IMR-90 (cell line): ENCODE results near the gene P2RY14. TPM values are rescaled to one million over a fixed set of nuclear protein-coding genes. Genes with fewer than 3 reads are reported as not detected.
A peak's percentile ranks its signal among the peaks of the same experiment; 100 is the strongest.

Source experiments
- ATAC-seq: fragments of 200-7000 bp; cut with Tn5 transposase; 2 replicates; pipeline ENCODE4 v1.9.1; 2020; ENCODE audit warnings: low read depth, mild to moderate bottlenecking, moderate library complexity
- BruUV-seq: library from RNA; stranded (reverse); fragments of 400-500 nt; replicated peaks from 2 replicates; lab custom pipeline; 2021; lab: Mats Ljungman, UMichigan
- CTCF ChIA-PET: fragments of 300-600 bp; formaldehyde crosslinking; extraction: SDS; loops from one replicate; lab custom pipeline; 2021; ENCODE audit warnings: antibody characterized with exemption; lab: Yijun Ruan, JAX
- POLR2A ChIA-PET: fragments of 300-600 bp; sonication (Branson Sonifier 250); formaldehyde crosslinking; loops from one replicate; lab custom pipeline; 2022; ENCODE audit warnings: antibody characterized with exemption; ENCODE audit not compliant: unreplicated experiment; lab: Charles Lee
- DNase-seq: peaks from one replicate; pipeline ENCODE4 v3.0.0; 2013
- H2AFZ ChIP-seq: replicated peaks from 2 replicates; pipeline ENCODE3; 2013; ENCODE audit warnings: low read length, mild to moderate bottlenecking; ENCODE audit not compliant: poor library complexity
- H2AK5ac ChIP-seq: 2 replicates; pipeline ENCODE4 v1.6.1; 2013; ENCODE audit warnings: low read depth, low read length, inconsistent platforms
- H2AK9ac ChIP-seq: replicated peaks from 2 replicates; pipeline ENCODE3; 2013; ENCODE audit warnings: mild to moderate bottlenecking, low read depth, low read length, moderate library complexity; ENCODE audit not compliant: poor library complexity
- H2BK120ac ChIP-seq: 2 replicates; pipeline ENCODE4 v1.6.1; 2013; ENCODE audit warnings: low read depth, low read length, inconsistent platforms
- H2BK15ac ChIP-seq: 3 replicates; pipeline ENCODE4 v1.6.1; 2013; ENCODE audit warnings: low read depth, low read length, inconsistent platforms
- H2BK20ac ChIP-seq: 2 replicates; pipeline ENCODE4 v1.6.1; 2013; ENCODE audit warnings: low read depth, mild to moderate bottlenecking, inconsistent platforms, low read length, moderate library complexity
- H2BK5ac ChIP-seq: 2 replicates; pipeline ENCODE4 v1.6.1; 2013; ENCODE audit warnings: mild to moderate bottlenecking, low read depth, low read length, inconsistent platforms; ENCODE audit not compliant: poor library complexity, severe bottlenecking
- H3K14ac ChIP-seq: replicated peaks from 2 replicates; pipeline ENCODE4 v1.6.1; 2013; ENCODE audit warnings: low read depth, low read length, inconsistent platforms
- H3K18ac ChIP-seq: 2 replicates; pipeline ENCODE4 v1.6.1; 2013; ENCODE audit warnings: low read depth, low read length, control low read depth
- H3K23ac ChIP-seq: 2 replicates; pipeline ENCODE4 v1.6.1; 2013; ENCODE audit warnings: low read depth, low read length, inconsistent platforms
- H3K27ac ChIP-seq: 2 replicates; pipeline ENCODE4 v1.5.1; 2013; ENCODE audit warnings: mild to moderate bottlenecking, control low read depth, low read length; ENCODE audit not compliant: insufficient read depth
- H3K27me3 ChIP-seq: 2 replicates; pipeline ENCODE4 v1.6.1; 2013; ENCODE audit warnings: low read length; ENCODE audit not compliant: control insufficient read depth, insufficient read depth
- H3K36me3 ChIP-seq: 2 replicates; pipeline ENCODE4 v1.6.1; 2013; ENCODE audit warnings: low read length, mixed read lengths; ENCODE audit not compliant: control insufficient read depth, insufficient read depth
- H3K4ac ChIP-seq: 2 replicates; pipeline ENCODE4 v1.6.1; 2013; ENCODE audit warnings: low read depth, low read length, inconsistent platforms
- H3K4me1 ChIP-seq: 2 replicates; pipeline ENCODE4 v1.6.1; 2013; ENCODE audit warnings: low read length, mixed read lengths; ENCODE audit not compliant: control insufficient read depth, insufficient read depth
- H3K4me2 ChIP-seq: 2 replicates; pipeline ENCODE4 v1.6.1; 2013; ENCODE audit warnings: low read depth, mild to moderate bottlenecking, control low read depth, low read length, moderate library complexity
- H3K4me3 ChIP-seq: 2 replicates; pipeline ENCODE4 v1.5.1; 2013; ENCODE audit warnings: low read depth, mild to moderate bottlenecking, control low read depth, low read length, moderate library complexity; ENCODE audit not compliant: insufficient read depth
- H3K56ac ChIP-seq: 2 replicates; pipeline ENCODE4 v1.6.1; 2013; ENCODE audit warnings: low read length, inconsistent platforms; ENCODE audit not compliant: insufficient read depth; ENCODE audit errors: extremely low read depth
- H3K79me1 ChIP-seq, 2 experiments: 2 replicates each; pipeline ENCODE4 v1.6.1; 2013; ENCODE audit warnings: low read length in 2 of 2, inconsistent platforms in 1 of 2, low read depth in 1 of 2
- H3K9ac ChIP-seq: 2 replicates; pipeline ENCODE4 v1.6.1; 2013; ENCODE audit warnings: low read depth, low read length, control low read depth
- H3K9me1 ChIP-seq: 2 replicates; pipeline ENCODE4 v1.6.1; 2013; ENCODE audit warnings: low read length, inconsistent platforms; ENCODE audit not compliant: insufficient read depth
- H3K9me3 ChIP-seq: 2 replicates; pipeline ENCODE4 v1.6.1; 2013; ENCODE audit warnings: low read length; ENCODE audit not compliant: control insufficient read depth, insufficient read depth
- H4K20me1 ChIP-seq: 2 replicates; pipeline ENCODE4 v1.6.1; 2013; ENCODE audit warnings: low read length, inconsistent platforms; ENCODE audit not compliant: insufficient read depth
- H4K5ac ChIP-seq: 2 replicates; pipeline ENCODE4 v1.6.1; 2013; ENCODE audit warnings: mild to moderate bottlenecking, low read depth, low read length, control low read depth
- H4K8ac ChIP-seq, 2 experiments: 2 replicates each; pipeline ENCODE4 v1.6.1; 2013; ENCODE audit warnings: low read depth in 2 of 2, low read length in 2 of 2, control low read depth in 1 of 2, inconsistent platforms in 1 of 2
- H4K91ac ChIP-seq: 2 replicates; pipeline ENCODE4 v1.6.1; 2013; ENCODE audit warnings: low read depth, low read length, inconsistent platforms; ENCODE audit not compliant: insufficient read depth
- BHLHE40 ChIP-seq: fragments of 150-350 bp; IDR thresholded peaks from 2 replicates; pipeline ENCODE4 v1.6.1; 2016; ENCODE audit warnings: mild to moderate bottlenecking, low read depth, low read length
- CEBPB ChIP-seq: IDR thresholded peaks from 2 replicates; pipeline ENCODE4 v1.6.1; 2012; ENCODE audit warnings: low read depth, low read length, improper control_type of control experiment
- CHD1 ChIP-seq: IDR thresholded peaks from 2 replicates; pipeline ENCODE4 v1.6.1; 2012; ENCODE audit warnings: low read depth, low read length, improper control_type of control experiment
- FOS ChIP-seq: fragments of 150-350 bp; IDR thresholded peaks from 2 replicates; pipeline ENCODE4 v1.6.1; 2016; ENCODE audit warnings: low read depth, low read length
- MAFK ChIP-seq: IDR thresholded peaks from 2 replicates; pipeline ENCODE4 v1.6.1; 2012; ENCODE audit warnings: low read depth, low read length, improper control_type of control experiment
- MXI1 ChIP-seq: IDR thresholded peaks from 2 replicates; pipeline ENCODE4 v1.6.1; 2012; ENCODE audit warnings: low read depth, mild to moderate bottlenecking, low read length, moderate library complexity, borderline replicate concordance
- NFE2L2 ChIP-seq: fragments of 150-350 bp; IDR thresholded peaks from 2 replicates; pipeline ENCODE4 v1.6.1; 2016; ENCODE audit warnings: low read depth, mild to moderate bottlenecking, low read length
- RAD21 ChIP-seq: IDR thresholded peaks from 2 replicates; pipeline ENCODE4 v1.6.1; 2012; ENCODE audit warnings: low read length, improper control_type of control experiment
- RCOR1 ChIP-seq: IDR thresholded peaks from 2 replicates; pipeline ENCODE4 v1.6.1; 2012; ENCODE audit warnings: mild to moderate bottlenecking, low read length, improper control_type of control experiment; ENCODE audit not compliant: insufficient replicate concordance
- RFX5 ChIP-seq: IDR thresholded peaks from 2 replicates; pipeline ENCODE4 v1.8.0; 2012; ENCODE audit warnings: low read depth, mild to moderate bottlenecking, low read length, moderate library complexity
- SMC3 ChIP-seq: fragments of 150-350 bp; IDR thresholded peaks from 2 replicates; pipeline ENCODE4 v1.6.1; 2016; ENCODE audit warnings: low read depth, mild to moderate bottlenecking, antibody characterized with exemption, low read length, moderate library complexity
- WGBS, 2 experiments: methylation state at CpG; one replicate each; pipeline versions ENCODE4 v1.1.5 to v1.1.7; 2013; ENCODE audit warnings: missing lambda C conversion rate in 2 of 2; ENCODE audit not compliant: insufficient read length in 1 of 2; ENCODE audit errors: extremely low coverage in 2 of 2; 5-methylcytosine and 5-hydroxymethylcytosine counted together
- dilution Hi-C: fragments of 300-500 bp; cut with HindIII; formaldehyde crosslinking; loops from one replicate; pipeline ENCODE4 v1.14.3; 2018; ENCODE audit warnings: low sequenced_read_pairs; ENCODE audit not compliant: unreplicated experiment
- in situ Hi-C: fragments of 300-500 bp; cut with MboI; formaldehyde crosslinking; loops from 3 replicates; pipeline ENCODE4 v1.14.3; 2019; ENCODE audit warnings: low sequenced_read_pairs, inconsistent platforms, mixed read lengths
- intact Hi-C: fragments of 100-400 bp; cut with micrococcal nuclease; formaldehyde crosslinking; loops from 2 replicates; pipeline ENCODE4 v1.10.0; 2022
- polyA plus RNA-seq, 3 experiments: library from polyadenylated mRNA; depleted of rRNA; stranded (reverse); fragments of >200 nt; gene quantifications; 2 replicates each; pipeline ENCODE4 v1.2.3, GENCODE V29; 2012; ENCODE audit warnings: low replicate concordance in 1 of 3
- total RNA-seq: library from RNA; depleted of rRNA; stranded (reverse); fragments of >200 nt; gene quantifications from 2 replicates; pipeline ENCODE4 v1.2.3, GENCODE V29; 2012
- TF ChIP-seq, protein P1 (sequence below): fragments of 150-350 bp; IDR thresholded peaks from 2 replicates; pipeline ENCODE4 v1.6.1; 2017; ENCODE audit warnings: mild to moderate bottlenecking, antibody characterized with exemption, low read length, low read depth
- TF ChIP-seq, protein P2 (sequence below): conservative IDR thresholded peaks from 2 replicates; pipeline ENCODE4 v1.5.1; 2012; ENCODE audit warnings: mild to moderate bottlenecking, low read depth, low read length, improper control_type of control experiment

The P2RY14 gene
- total and polyA plus RNA-seq, 2 of the 4 experiments (the other 2 are of a cell fraction): not detected

DNA sequence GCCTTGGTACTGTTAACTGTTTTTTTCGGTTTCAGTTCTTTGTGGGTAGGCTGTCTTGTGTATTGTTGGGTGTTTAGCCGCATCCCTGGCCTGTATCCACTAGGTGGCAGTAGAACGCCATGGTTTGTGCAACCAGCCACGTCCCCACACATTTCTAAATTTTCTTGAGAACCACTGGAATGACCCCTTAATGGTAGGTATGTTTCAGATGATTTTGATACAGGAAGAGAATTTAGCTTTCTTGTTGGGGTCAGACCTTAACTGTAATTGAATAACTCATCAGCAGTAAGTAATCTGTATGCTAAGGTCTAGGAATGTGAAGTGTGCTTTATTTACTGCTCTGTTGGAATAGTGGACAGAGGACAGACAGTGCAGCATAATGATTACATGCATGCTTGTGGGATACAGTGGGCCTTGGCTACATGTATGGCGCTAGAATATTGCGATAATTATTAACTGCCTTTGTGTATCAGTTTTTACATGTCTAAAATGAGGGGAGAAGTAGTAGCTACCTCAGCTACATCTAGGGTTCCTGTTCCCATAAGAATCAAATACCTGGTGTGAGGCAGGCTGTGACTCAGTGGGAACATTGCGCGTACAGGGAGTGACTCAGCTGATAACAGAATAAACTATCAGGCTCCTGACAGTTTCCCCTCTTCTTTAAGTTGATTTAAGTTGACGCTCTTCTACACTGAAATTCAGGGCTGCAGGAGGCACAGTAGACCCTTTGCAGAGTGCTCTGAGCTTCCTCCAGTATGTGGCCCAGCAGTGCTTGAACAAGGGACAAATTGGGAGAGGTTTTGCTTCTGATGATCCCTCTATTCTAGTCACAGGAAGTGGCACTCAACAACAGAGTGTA lies 50.3 kb downstream of the P2RY14 start:
- BruUV-seq: no TSS peak
- Histone ChIP-seq H3K9me3 (no peaks in the 10 kb centered on the region), H4K8ac (peak overlapping the region; percentile 55 to 67; a peak in 3 of 4 replicates), H4K91ac (peak overlapping the region; percentile 91), H3K18ac (peak overlapping the region; percentile 78), H2AK9ac (no peak overlapping the region), H2AK5ac (peak overlapping the region; percentile 44), H3K14ac (peak overlapping the region; percentile 48), H3K9me1 (peaks cover 7% of the 10 kb centered on the region; the same call in 1 of the 2 replicates), H3K4me3 (no peak overlapping the region), H3K4ac (peak overlapping the region; percentile 77), H3K4me1 (peaks cover 21% of the 10 kb centered on the region), H3K36me3 (no peaks in the 10 kb centered on the region), H4K5ac (peak overlapping the region; percentile 81), H2BK15ac (peak overlapping the region; percentile 43; the same call in 2 of the 3 replicates), H2BK20ac (peak overlapping the region; percentile 80), H2BK5ac (peak overlapping the region; percentile 88), H3K23ac (peak overlapping the region; percentile 50; the same call in 1 of the 2 replicates), H3K56ac (peak overlapping the region; percentile 27), H3K27ac (peak overlapping the region; percentile 66), H3K27me3 (no peaks in the 10 kb centered on the region), H3K79me1 (no peaks in the 10 kb centered on the region), H3K9ac (peak overlapping the region; percentile 39; the same call in 1 of the 2 replicates), H2BK120ac (peak overlapping the region; percentile 75), H3K4me2 (peak overlapping the region; percentile 74), H2AFZ (peak overlapping the region; percentile 45), H4K20me1 (no peaks in the 10 kb centered on the region)
- dilution Hi-C loops: no loop called here
- ChIA-PET CTCF (interaction anchor here (0.6 to 3.5 kb wide), 16 partner anchors 10 to 609 kb away, joined by 3 to 32 read pairs (median 5); partner anchors contain the start of gene P2RY14), POLR2A (no interaction called here)
- in situ Hi-C loops: loop anchor here (5.0 to 10.0 kb wide), 3 partner anchors 49 to 207 kb away; partner anchors contain the start of gene P2RY14
- intact Hi-C loops: loop anchor here (1.0 to 5.0 kb wide), 5 partner anchors 55 to 689 kb away; no protein-coding TSS in a partner anchor
- peak; percentile 79 for ATAC-seq
- no CpG with 5 or more reads among the region's 9 CpGs for WGBS, 2 experiments
- DNase-seq: peak; percentile 95
- TF ChIP-seq, protein P1, sequence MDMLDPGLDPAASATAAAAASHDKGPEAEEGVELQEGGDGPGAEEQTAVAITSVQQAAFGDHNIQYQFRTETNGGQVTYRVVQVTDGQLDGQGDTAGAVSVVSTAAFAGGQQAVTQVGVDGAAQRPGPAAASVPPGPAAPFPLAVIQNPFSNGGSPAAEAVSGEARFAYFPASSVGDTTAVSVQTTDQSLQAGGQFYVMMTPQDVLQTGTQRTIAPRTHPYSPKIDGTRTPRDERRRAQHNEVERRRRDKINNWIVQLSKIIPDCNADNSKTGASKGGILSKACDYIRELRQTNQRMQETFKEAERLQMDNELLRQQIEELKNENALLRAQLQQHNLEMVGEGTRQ: no peak
- TF ChIP-seq BHLHE40: peak; percentile 64
- TF ChIP-seq, protein P2, sequence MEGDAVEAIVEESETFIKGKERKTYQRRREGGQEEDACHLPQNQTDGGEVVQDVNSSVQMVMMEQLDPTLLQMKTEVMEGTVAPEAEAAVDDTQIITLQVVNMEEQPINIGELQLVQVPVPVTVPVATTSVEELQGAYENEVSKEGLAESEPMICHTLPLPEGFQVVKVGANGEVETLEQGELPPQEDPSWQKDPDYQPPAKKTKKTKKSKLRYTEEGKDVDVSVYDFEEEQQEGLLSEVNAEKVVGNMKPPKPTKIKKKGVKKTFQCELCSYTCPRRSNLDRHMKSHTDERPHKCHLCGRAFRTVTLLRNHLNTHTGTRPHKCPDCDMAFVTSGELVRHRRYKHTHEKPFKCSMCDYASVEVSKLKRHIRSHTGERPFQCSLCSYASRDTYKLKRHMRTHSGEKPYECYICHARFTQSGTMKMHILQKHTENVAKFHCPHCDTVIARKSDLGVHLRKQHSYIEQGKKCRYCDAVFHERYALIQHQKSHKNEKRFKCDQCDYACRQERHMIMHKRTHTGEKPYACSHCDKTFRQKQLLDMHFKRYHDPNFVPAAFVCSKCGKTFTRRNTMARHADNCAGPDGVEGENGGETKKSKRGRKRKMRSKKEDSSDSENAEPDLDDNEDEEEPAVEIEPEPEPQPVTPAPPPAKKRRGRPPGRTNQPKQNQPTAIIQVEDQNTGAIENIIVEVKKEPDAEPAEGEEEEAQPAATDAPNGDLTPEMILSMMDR: peak; percentile 96
- peak; percentile 71 for TF ChIP-seq CEBPB
- TF ChIP-seq RCOR1: no peak
- TF ChIP-seq RAD21: peak; percentile 98
- peak; percentile 89 for TF ChIP-seq SMC3
- peak; percentile 83; the same call in 1 of the 2 replicates for TF ChIP-seq NFE2L2
- no peak for TF ChIP-seq MAFK
- no peak for TF ChIP-seq CHD1
- TF ChIP-seq RFX5: no peak
- TF ChIP-seq MXI1: no peak
- peak; percentile 98 for TF ChIP-seq FOS
